Measurements from ENCODE around the gene ADAP1.

GRCh38 chr7:952548-953441 is 1.7 kb downstream of the ADAP1 start:
- no peak for TF ChIP-seq POLR2A (IDR thresholded peaks at IDR 0.05; ENCODE audit: borderline replicate concordance, extremely low read depth, insufficient read depth, insufficient read length)
- no peak for TF ChIP-seq CTCF (IDR thresholded peaks at IDR 0.05 in 2 of 3, conservative IDR thresholded peaks at IDR 0.05 in 1 of 3; ENCODE audit: borderline replicate concordance in 1 of 3, insufficient read depth in 1 of 3, low read depth in 2 of 3, low read length in 2 of 3)
- TF ChIP-seq EZH2 (IDR thresholded peaks at IDR 0.05), result no peak
- no peak for TF ChIP-seq ATF3 (IDR thresholded peaks at IDR 0.05)
- no peak for TF ChIP-seq CEBPB (IDR thresholded peaks at IDR 0.05; ENCODE audit: low read depth)
- no peak for TF ChIP-seq POLR2AphosphoS5 (IDR thresholded peaks at IDR 0.05; ENCODE audit: low read depth, low read length)
